Brain microvascular endothelial cell (primary cell): ENCODE results near the gene ENPP4.

Source experiments
- DNase-seq: peaks from one replicate; pipeline ENCODE4 v3.0.0-alpha.2; 2020
- H3K27ac ChIP-seq: fragments of 250-450 bp; sonication (Bioruptor Pico); 2 replicates; pipeline ENCODE4 v1.5.1; 2020; ENCODE audit warnings: mild to moderate bottlenecking, moderate library complexity
- H3K27me3 ChIP-seq: fragments of 250-450 bp; sonication (Bioruptor Pico); replicated peaks from 2 replicates; pipeline ENCODE4 v1.5.1; 2020; ENCODE audit warnings: mild to moderate bottlenecking
- H3K36me3 ChIP-seq: fragments of 250-450 bp; sonication (Bioruptor Pico); replicated peaks from 2 replicates; pipeline ENCODE4 v1.5.1; 2020; ENCODE audit warnings: mild to moderate bottlenecking
- H3K4me3 ChIP-seq: 2 replicates; pipeline ENCODE4 v1.5.1; 2011; ENCODE audit warnings: low read depth, mild to moderate bottlenecking, control low read depth, low read length, moderate library complexity
- in situ Hi-C: cut with HindIII; loops from 2 replicates; pipeline ENCODE4 v1.10.0; 2017; ENCODE audit warnings: low sequenced_read_pairs, low pct_ligation_motif_present
- TF ChIP-seq, protein P1 (sequence below): IDR thresholded peaks from 2 replicates; pipeline ENCODE4 v1.5.1; 2011; ENCODE audit warnings: low read depth, mild to moderate bottlenecking, moderate library complexity, low read length, control low read depth, inconsistent platforms; ENCODE audit errors: missing control alignments

ENPP4 gene

DNA sequence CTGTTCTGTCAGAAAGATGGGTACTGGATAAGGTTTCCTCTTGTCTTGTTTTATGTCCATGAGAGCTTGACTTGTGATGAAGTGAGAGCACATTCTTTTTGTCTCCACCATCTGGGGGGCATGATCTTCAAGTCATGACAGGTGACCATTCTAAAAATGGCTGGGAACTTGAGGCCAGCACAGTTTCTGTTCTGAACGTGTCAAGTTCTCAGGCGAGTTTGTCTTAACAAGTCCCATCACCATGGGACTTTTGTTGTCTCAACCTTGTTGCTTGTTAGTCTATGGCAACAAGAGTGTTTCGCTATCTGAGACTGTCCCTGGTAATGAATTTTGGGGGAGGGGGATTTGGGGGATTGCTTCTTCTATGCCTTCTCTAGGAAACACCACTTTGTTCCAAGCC, 25.6 kb upstream of the ENPP4 start:
- H3K27ac ChIP-seq: no peak overlapping the region
- H3K4me3 ChIP-seq: no peak overlapping the region
- no peaks in the 10 kb centered on the region for H3K36me3 ChIP-seq
- in situ Hi-C loops: no loop called here
- TF ChIP-seq, protein P1, sequence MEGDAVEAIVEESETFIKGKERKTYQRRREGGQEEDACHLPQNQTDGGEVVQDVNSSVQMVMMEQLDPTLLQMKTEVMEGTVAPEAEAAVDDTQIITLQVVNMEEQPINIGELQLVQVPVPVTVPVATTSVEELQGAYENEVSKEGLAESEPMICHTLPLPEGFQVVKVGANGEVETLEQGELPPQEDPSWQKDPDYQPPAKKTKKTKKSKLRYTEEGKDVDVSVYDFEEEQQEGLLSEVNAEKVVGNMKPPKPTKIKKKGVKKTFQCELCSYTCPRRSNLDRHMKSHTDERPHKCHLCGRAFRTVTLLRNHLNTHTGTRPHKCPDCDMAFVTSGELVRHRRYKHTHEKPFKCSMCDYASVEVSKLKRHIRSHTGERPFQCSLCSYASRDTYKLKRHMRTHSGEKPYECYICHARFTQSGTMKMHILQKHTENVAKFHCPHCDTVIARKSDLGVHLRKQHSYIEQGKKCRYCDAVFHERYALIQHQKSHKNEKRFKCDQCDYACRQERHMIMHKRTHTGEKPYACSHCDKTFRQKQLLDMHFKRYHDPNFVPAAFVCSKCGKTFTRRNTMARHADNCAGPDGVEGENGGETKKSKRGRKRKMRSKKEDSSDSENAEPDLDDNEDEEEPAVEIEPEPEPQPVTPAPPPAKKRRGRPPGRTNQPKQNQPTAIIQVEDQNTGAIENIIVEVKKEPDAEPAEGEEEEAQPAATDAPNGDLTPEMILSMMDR: no peak
- DNase-seq: no peak
- H3K27me3 ChIP-seq: no peaks in the 10 kb centered on the region

DNA sequence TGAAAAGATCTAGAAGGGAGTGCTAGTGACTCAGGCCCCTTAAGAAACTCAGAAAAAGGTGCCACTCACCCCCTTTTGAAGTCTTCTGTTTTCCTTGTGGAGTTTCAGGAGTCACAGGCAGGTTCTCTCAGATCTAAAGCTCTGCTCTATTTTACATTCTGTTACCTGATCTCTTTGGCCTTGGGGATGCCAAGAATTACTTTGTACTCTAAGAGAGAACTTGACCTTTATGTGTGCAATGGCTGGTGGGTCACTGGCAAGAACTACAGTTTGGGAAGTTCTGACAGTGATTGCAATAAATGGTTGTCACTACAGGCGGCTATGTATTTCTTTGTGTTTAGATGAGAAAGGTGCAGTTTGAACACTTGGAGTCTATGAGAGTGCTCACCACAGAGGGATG, 24.2 kb upstream of the ENPP4 start:
- Histone ChIP-seq H3K36me3 (no peaks in the 10 kb centered on the region), H3K27ac (no peak overlapping the region), H3K27me3 (no peaks in the 10 kb centered on the region), H3K4me3 (no peak overlapping the region)
- DNase-seq: no peak
- TF ChIP-seq, protein P1: no peak
- in situ Hi-C loops: no loop called here

DNA sequence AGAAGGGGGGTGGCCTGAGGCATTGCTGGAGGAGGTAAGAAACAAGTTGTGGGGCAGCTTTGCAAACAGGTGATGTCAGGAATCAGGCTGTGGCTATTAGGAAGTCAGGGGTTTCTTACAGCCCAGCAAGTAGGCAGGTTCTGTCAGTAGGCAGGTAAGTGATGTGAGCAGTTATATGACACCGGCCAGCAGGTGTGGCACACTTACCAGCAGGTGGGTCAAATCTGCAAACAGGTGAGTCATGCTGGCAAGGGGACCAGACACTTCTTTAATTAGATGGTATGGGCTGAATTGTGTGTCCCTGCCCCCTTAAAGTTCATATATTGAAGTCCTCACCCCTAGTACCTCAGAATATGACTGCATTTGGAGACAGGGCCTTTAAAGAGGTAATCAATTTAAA, 16.4 kb upstream of the ENPP4 start:
- in situ Hi-C loops: no loop called here
- no peak for DNase-seq
- Histone ChIP-seq H3K36me3 (no peaks in the 10 kb centered on the region), H3K27me3 (no peaks in the 10 kb centered on the region), H3K27ac (no peak overlapping the region), H3K4me3 (no peak overlapping the region)
- TF ChIP-seq, protein P1: no peak

DNA sequence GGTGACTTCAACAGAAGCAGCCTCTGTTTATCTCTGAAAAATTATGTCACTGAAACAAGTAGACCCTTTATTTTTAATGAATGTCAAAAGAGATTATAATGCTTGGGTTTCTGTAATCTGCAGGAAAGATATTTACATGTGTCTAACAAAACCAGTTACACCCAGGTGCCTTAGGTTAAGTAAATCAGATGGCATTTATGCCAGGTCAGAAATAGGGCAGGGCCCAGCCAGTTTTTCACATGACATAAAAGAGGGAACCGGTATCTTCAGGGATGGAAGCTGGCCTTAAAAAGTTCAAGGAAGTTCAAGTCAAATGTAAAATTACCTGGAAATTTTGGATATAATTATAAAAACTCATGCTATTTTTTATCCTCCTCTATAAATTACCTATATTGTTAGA, 14.2 kb upstream of the ENPP4 start:
- H3K4me3 ChIP-seq: no peak overlapping the region
- DNase-seq: no peak
- in situ Hi-C loops: no loop called here
- H3K27ac ChIP-seq: no peak overlapping the region
- TF ChIP-seq, protein P1: no peak
- no peaks in the 10 kb centered on the region for H3K27me3 ChIP-seq
- H3K36me3 ChIP-seq: no peaks in the 10 kb centered on the region

DNA sequence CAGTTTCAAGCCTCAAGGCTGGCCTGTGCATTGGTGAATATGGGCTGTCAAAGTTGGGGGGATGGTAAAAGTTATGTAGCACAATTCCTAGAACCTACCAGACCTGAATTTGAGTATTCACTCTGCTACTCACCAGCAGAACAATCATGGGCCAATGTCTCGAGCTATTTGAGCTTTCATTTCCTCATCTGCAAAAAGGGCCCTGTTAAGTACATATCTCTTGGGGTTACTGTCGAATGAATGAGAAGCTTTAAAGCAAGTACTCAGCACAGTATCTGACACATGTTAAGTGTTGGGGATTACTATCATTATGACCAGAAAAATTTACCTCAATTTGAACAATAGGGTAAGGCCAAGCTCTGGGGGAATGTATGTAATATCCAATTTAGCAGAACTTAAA, 13.5 kb upstream of the ENPP4 start:
- no peak overlapping the region for H3K4me3 ChIP-seq
- in situ Hi-C loops: no loop called here
- H3K27ac ChIP-seq: no peak overlapping the region
- no peaks in the 10 kb centered on the region for H3K36me3 ChIP-seq
- DNase-seq: no peak
- no peaks in the 10 kb centered on the region for H3K27me3 ChIP-seq
- TF ChIP-seq, protein P1: no peak

DNA sequence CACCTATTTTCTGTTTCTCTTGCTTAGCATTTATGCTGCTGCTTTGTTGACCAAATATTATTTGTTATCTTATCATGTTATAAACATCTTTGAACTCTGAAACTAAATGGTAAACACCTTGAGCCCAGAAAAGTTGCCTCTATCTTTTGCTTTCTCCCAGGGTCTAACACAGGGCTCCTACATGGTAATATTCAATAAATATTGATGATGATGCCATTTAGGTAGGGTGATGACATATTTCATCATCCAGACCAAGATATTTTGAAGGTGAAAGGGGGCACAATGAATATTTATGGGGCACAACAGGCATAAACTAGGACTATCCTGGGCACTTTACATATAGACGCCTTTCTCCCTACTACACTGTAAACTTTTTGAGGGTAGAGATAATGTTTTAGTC, 11.6 kb upstream of the ENPP4 start:
- Histone ChIP-seq H3K36me3 (no peaks in the 10 kb centered on the region), H3K4me3 (no peak overlapping the region), H3K27me3 (no peaks in the 10 kb centered on the region), H3K27ac (no peak overlapping the region)
- in situ Hi-C loops: no loop called here
- DNase-seq: no peak
- TF ChIP-seq, protein P1: no peak
